Limb (tissue), 2 donors: ENCODE results near the gene CCDC142.
"Not testable (repeated sequence)": the region's sequence is repeated elsewhere in the genome, so short reads cannot be mapped to it uniquely, and the experiment has no call there.

Experiments used
- DNase-seq, 2 donors: peaks; one replicate each; pipeline ENCODE4 v3.0.0-alpha.2; 2016; ENCODE audit errors: extremely low spot score in 2 of 2

The CCDC142 gene

DNA sequence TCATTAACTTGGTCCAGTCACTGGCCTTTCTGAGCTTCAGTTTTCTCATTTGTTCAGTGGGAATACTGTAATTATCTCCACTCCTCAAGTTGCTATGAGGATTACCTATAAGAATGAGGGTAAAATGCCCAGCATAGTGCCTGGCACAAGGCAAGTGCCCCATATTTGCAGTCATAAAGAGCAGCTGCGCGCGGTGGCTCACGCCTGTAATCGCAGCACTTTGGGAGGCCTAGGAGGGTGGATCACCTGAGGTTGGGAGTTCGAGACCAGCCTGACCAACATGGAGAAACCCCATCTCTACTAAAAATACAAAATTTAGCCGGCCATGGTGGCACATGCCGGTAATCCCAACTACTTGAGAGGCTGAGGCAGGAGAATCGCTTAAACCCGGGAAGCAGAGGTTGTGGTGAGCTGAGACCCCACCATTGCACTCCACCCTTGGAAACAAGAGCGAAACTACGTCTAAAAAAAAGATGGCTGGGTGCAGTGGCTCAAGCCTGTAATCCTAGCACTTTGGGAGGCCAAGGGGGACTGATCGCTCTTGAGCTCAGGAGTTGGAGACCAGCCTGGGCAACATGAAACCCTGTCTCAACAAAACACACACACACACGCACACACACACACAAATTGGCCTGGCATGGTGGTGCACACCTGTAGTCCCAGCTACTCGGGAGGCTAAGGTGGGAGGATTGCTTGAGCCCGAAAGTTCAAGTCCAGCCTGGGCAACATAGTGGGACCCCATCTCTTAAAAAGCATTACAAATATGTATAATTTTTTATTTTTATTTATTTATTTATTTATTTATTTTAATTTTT is 40.1 kb downstream of the CCDC142 start:
- not testable (repeated sequence) for DNase-seq

DNA sequence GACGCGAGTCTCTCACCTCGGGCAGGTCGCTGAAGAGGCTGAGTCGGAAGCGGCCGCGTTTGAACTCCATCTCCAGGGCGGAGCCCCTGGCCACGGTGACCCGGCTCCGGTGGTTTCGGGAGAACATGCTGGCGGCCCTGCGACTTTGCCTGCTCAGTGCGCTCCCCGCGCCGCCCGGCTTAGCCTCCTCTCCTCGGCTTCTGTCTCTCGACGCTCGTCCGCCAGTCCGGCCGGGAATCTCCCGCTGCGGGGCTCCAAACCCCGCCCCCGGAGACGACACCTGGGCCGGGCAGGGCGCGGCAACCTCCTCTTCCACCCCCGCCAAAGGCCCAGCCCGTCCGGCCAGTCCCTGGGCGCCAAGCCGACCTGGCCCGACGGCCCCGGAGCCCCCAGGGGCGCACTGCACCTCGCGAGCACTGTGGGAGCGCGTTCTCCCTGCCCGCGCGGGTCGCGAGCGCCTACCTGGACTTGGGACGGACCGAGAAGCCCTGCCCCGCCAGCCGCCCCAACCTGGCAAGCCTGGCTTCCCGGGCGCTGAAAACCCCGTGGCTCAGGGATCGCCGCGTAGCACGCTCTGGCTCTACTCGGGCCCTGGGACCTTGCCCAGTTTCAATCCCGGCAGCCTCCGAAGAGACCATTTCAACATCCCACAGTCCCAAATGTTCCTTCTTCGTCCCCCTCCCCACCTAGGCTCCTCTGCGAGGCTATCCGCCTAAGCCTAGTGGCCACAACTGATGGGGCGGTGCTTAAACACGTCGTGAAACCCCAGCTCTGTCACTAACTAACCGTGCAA is 40.9 kb downstream of the CCDC142 start, which contains the start of gene RTKN:
Gene RTKN, minus strand, starts transcription at position 248 of the 793 bp plus-strand sequence. Its CDS starts 121 bp downstream, at position 127.
- peak in 1 of 2 donors; percentile 71 for DNase-seq

GRCh38 chr2:74441170-74441689 is 41.6 kb downstream of the CCDC142 start:
- peak in 1 of 2 donors; percentile 68 for DNase-seq

DNA sequence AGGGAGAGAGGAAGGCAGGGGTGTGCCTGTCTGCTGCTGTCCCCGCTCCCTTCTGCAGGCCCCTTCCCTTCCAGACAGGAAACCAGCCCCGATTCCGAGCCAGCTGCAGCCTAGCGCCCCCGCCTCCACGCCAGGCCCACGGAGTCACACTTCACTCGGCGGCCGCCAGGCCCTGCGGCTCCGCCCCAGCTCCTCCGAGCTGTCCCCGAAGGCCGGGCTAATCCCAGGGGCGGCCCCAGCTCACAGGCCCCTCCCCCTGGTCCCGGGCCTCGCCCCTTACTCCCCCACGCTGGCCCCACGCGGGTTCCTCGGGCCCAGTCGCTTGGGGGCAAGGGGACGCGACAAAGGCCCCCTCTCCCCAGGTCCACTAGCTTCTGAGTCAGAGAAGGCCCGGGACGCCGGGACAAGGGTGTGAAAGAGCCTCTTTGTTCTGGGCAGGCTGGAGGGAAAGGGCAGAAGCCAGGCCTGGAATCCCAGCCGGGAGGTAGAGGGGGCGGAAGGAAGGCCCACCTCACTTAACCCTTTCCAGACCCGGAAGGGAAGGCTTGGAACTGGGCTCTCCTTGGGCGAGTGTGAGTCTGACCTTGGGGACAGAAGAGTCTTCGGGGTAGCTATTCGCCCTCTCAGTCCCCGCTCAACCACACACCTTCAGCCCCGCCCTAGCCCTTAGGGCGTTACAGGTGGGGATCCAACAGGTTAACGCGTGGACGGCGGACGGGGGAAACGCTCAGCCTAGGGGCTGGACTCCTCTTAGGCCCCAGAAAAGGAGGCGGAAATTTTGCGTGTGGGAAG is 42.2 kb downstream of the CCDC142 start:
- peak; percentile 94 for DNase-seq

- DNase-seq, result peak; percentile 79 to 81
Measured at GRCh38 chr2:74439803-74440377, 42.9 kb downstream of the CCDC142 start.

DNA sequence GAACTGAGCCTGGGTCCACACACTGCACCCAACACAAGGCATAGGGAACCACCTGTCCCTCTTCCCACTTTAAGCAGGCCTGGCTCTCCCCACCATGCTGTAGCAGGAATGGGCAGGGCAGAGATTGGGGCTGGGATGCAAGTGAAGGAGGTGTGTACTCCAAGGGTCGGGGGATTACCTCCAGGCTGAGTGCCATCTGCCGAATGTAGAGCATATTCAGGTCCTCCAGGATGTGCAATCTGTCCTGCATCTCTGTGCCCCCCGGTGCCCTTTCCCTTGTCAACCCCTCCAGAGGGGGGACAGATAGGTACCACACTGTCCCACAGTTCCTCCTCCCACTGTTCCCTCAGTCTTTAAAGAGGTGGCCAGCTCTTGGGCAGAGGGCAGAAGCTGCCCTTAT is 43.4 kb downstream of the CCDC142 start:
- DNase-seq, result no peak

DNA sequence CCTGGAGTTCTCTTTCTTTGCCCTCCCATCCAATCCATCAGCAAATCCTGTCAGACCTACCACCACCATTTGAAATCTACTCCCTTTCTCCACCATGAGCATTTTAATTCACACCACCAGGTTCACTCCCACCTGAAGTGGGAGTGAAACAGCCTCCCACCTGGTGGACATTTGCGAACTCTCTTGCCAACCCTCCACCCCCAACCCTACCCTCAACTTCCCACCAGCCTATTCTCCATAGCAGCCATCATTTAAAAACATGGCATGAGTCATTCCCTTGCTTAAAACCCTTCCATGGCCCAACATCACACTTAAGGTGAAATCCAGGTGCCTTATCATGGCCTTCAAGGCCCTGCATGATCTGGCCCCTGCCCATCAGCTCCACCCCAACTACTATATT is 44.5 kb downstream of the CCDC142 start:
- no peak for DNase-seq

DNA sequence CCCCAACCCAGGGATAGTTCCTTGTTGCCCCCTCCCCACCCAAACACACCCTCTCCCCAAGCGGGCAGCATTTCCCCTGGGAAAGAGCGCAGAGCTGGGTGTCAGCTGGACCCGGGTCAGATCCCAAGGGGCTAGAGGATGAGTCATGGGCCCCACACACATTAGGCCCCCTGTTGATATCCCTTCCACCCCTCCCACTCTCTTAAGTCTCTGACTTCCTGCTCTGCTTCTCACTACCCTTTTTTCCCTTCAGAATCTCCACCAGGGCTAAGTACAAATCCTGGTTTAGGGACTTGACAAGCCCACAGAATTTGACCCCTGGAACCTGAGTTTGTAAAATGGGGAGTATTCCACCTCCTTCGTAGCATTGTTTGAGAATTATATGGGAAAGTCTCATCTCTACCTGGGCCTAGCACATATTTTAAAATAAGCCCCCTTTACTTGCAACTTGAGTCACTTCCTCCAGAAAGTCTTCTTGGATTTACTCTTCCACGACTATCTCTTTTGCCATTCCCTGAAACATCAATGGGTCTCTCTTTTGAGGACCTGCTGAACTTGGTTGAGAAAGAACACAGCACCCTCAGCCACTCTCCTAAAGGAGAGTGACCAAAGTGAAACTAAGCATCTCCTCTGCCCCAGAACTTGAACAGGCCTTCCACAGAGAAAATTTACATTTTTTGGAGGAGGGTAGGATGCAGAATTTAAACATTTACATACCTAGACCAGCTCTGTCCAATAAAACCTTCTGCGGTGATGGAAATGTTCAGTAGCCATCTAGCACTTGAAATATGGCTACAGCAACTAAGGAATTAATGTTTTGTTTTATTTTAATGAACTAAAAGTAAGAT is 45.7 kb downstream of the CCDC142 start:
- DNase-seq, result no peak

GRCh38 chr2:74436111-74436805 is 46.5 kb downstream of the CCDC142 start:
- DNase-seq, result no peak

DNA sequence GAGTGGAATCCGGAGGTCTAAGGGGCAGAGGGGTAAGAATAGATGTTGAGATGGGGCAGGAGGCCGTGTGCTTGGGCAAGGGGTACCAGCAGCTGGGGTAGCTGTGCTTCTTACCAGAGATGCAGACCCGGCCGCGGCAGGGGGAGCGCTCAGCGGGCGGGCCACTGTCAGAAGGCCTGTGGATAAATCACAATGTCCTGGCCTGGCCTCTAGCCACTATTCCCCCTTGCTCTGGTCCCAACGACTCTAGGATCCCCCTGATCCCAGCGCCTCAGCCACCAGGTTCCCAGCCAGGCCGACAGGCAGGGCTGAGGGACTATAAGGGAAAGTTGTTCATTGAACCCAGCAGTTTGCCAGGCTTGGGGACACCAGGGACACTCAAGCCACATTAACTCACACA is 52.3 kb downstream of the CCDC142 start:
- DNase-seq, result no peak

- no peak for DNase-seq
Measured at GRCh38 chr2:74429487-74430451, 53.0 kb downstream of the CCDC142 start.

GRCh38 chr2:74428675-74429074 is 54.1 kb downstream of the CCDC142 start:
- no peak for DNase-seq

- no peak for DNase-seq
Measured at GRCh38 chr2:74427551-74427950, 55.2 kb downstream of the CCDC142 start.

- no peak for DNase-seq
Measured at GRCh38 chr2:74426181-74426758, 56.5 kb downstream of the CCDC142 start.

DNA sequence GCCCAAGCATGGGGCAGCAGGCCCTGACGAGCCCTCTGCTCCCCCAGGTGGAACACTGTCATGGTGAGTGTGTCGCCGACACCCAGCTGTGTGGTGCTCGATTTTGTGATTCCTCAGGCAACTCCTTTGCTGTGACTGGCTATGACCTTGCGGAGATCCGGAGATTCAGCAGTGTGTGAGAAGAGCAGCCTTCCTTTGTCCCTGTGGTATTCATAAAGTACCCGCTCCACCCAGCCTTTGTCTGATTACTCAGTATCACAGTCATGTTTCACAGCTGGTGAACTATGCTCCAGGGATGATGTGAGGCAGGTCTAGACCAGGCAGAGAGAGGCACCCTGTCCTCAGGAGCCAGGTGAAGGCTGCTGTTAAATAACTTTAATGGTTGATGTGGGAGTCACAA is 57.3 kb downstream of the CCDC142 start:
- no peak for DNase-seq

GRCh38 chr2:74424995-74425406 is 57.8 kb downstream of the CCDC142 start:
- DNase-seq, result no peak

- DNase-seq, result no peak
Measured at GRCh38 chr2:74424139-74424992, 58.4 kb downstream of the CCDC142 start.
